ENCODE data around the gene STMN3.
"Not testable (repeated sequence)": the region's sequence is repeated elsewhere in the genome, so short reads cannot be mapped to it uniquely, and the experiment has no call there.

DNA sequence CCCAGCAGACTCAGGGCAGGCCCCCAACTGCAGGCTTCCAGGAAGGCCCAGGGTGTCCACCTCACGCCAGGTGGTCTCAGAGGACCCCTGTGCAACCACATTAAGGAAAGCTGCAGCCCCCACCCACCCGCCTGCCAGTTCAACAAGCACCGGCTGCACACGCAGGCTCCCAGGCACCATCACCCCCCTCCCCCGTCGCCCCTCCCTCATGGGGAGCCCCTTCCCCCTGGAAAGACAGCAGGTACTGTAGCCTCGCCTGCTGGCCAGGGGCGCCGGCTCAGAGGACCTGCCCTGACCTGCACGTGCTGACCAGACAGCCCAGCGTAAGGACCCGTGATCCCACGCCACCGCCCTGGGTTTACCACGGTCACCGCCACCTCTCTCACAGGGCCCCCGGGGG is 12.5 kb downstream of the STMN3 start:
- not testable (repeated sequence) for TF ChIP-seq BHLHE40 (IDR thresholded peaks at IDR 0.05; ENCODE audit: borderline replicate concordance); SP1 (IDR thresholded peaks at IDR 0.05); FOXM1 (IDR thresholded peaks at IDR 0.05; ENCODE audit: borderline replicate concordance); SUZ12 (IDR thresholded peaks at IDR 0.05); HDGF (IDR thresholded peaks at IDR 0.05; ENCODE audit: borderline replicate concordance); ELF4 (IDR thresholded peaks at IDR 0.05); FOXK2 (IDR thresholded peaks at IDR 0.05)
